Duodenal mucosa (tissue), 2 donors: ENCODE results near the gene SRPX2.

ENCODE experiments used
- H3K27ac ChIP-seq: one replicate; pipeline ENCODE4 v1.7.0; 2013; ENCODE audit warnings: low read depth, low read length
- H3K27me3 ChIP-seq, 2 donors: one replicate each; pipeline ENCODE4 v1.7.0; 2013; ENCODE audit warnings: low read length in 2 of 2, control low read depth in 1 of 2; ENCODE audit not compliant: insufficient read depth in 2 of 2, control insufficient read depth in 1 of 2
- H3K36me3 ChIP-seq, 2 donors: one replicate each; pipeline ENCODE4 v1.7.0; 2013; ENCODE audit warnings: low read length in 2 of 2, control low read depth in 1 of 2; ENCODE audit not compliant: insufficient read depth in 2 of 2, control insufficient read depth in 1 of 2
- H3K4me1 ChIP-seq, 2 donors: one replicate each; pipeline ENCODE4 v1.7.0; 2013; ENCODE audit warnings: low read length in 2 of 2, control low read depth in 1 of 2; ENCODE audit not compliant: insufficient read depth in 2 of 2, control insufficient read depth in 1 of 2
- H3K4me3 ChIP-seq, 2 donors: one replicate each; pipeline ENCODE4 v1.7.0; 2013; ENCODE audit warnings: low read length in 2 of 2, low read depth in 1 of 2
- H3K9ac ChIP-seq, 2 donors: one replicate each; pipeline ENCODE4 v1.7.0; 2013; ENCODE audit warnings: low read length in 2 of 2, low read depth in 1 of 2
- H3K9me3 ChIP-seq, 2 donors: one replicate each; pipeline ENCODE4 v1.7.0; 2013; ENCODE audit warnings: low read length in 2 of 2, control low read depth in 1 of 2; ENCODE audit not compliant: control insufficient read depth in 1 of 2

The SRPX2 gene

GRCh38 chrX:100673397-100673953 is 29.5 kb downstream of the SRPX2 start:
- no peaks in the 10 kb centered on the region for H3K27me3 ChIP-seq
- H3K9ac ChIP-seq, result no peak overlapping the region
- no peaks in the 10 kb centered on the region for H3K36me3 ChIP-seq
- H3K4me3 ChIP-seq, result no peak overlapping the region
- H3K4me1 ChIP-seq, result no peaks in the 10 kb centered on the region
- H3K27ac ChIP-seq, result no peak overlapping the region
- no peaks in the 10 kb centered on the region for H3K9me3 ChIP-seq

- Histone ChIP-seq H3K27ac (no peak overlapping the region), H3K4me3 (no peak overlapping the region), H3K4me1 (no peaks in the 10 kb centered on the region), H3K27me3 (no peaks in the 10 kb centered on the region), H3K36me3 (no peaks in the 10 kb centered on the region), H3K9me3 (no peaks in the 10 kb centered on the region), H3K9ac (no peak overlapping the region)
Measured at GRCh38 chrX:100674705-100675104, 30.7 kb downstream of the SRPX2 start.

- Histone ChIP-seq H3K27me3 (no peaks in the 10 kb centered on the region), H3K4me1 (no peaks in the 10 kb centered on the region), H3K9me3 (no peaks in the 10 kb centered on the region), H3K4me3 (no peak overlapping the region), H3K9ac (no peak overlapping the region), H3K27ac (no peak overlapping the region), H3K36me3 (no peaks in the 10 kb centered on the region)
Measured at GRCh38 chrX:100677611-100678181, 33.7 kb downstream of the SRPX2 start.

GRCh38 chrX:100680756-100681155 is 36.8 kb downstream of the SRPX2 start:
- Histone ChIP-seq H3K27me3 (no peaks in the 10 kb centered on the region), H3K36me3 (no peaks in the 10 kb centered on the region), H3K9ac (no peak overlapping the region), H3K9me3 (no peaks in the 10 kb centered on the region), H3K4me3 (no peak overlapping the region), H3K27ac (no peak overlapping the region), H3K4me1 (no peaks in the 10 kb centered on the region)

- no peak overlapping the region for H3K9ac ChIP-seq
- H3K4me1 ChIP-seq, result no peaks in the 10 kb centered on the region
Measured at GRCh38 chrX:100681599-100681998, 37.6 kb downstream of the SRPX2 start.

GRCh38 chrX:100682939-100683338 is 38.9 kb downstream of the SRPX2 start:
- H3K9ac ChIP-seq, result no peak overlapping the region
- no peak overlapping the region for H3K4me3 ChIP-seq
- H3K36me3 ChIP-seq, result peaks cover 0 to 3% of the 10 kb centered on the region in 2 donors
- H3K9me3 ChIP-seq, result no peaks in the 10 kb centered on the region
- H3K27ac ChIP-seq, result no peak overlapping the region
- no peaks in the 10 kb centered on the region for H3K4me1 ChIP-seq
- H3K27me3 ChIP-seq, result no peaks in the 10 kb centered on the region

More at GRCh38 chrX:100681599-100681998, 37.6 kb downstream of the SRPX2 start:
- H3K9me3 ChIP-seq, result no peaks in the 10 kb centered on the region
- H3K27ac ChIP-seq, result no peak overlapping the region
- H3K36me3 ChIP-seq, result peaks cover 0 to 2% of the 10 kb centered on the region in 2 donors
- H3K4me3 ChIP-seq, result no peak overlapping the region
- no peaks in the 10 kb centered on the region for H3K27me3 ChIP-seq

GRCh38 chrX:100685284-100685996 is 41.4 kb downstream of the SRPX2 start:
- Histone ChIP-seq H3K9me3 (no peaks in the 10 kb centered on the region), H3K27ac (no peak overlapping the region), H3K4me1 (no peaks in the 10 kb centered on the region), H3K36me3 (peaks cover 0 to 3% of the 10 kb centered on the region in 2 donors), H3K9ac (no peak overlapping the region), H3K4me3 (no peak overlapping the region), H3K27me3 (no peaks in the 10 kb centered on the region)

- Histone ChIP-seq H3K9me3 (no peaks in the 10 kb centered on the region), H3K4me1 (no peaks in the 10 kb centered on the region), H3K27me3 (no peaks in the 10 kb centered on the region)
Measured at GRCh38 chrX:100685997-100686305, 42.0 kb downstream of the SRPX2 start.

GRCh38 chrX:100687128-100687527 is 43.1 kb downstream of the SRPX2 start:
- H3K27me3 ChIP-seq, result no peaks in the 10 kb centered on the region
- no peaks in the 10 kb centered on the region for H3K9me3 ChIP-seq
- H3K36me3 ChIP-seq, result peaks cover 0 to 3% of the 10 kb centered on the region in 2 donors
- no peak overlapping the region for H3K27ac ChIP-seq
- H3K4me3 ChIP-seq, result no peak overlapping the region
- H3K4me1 ChIP-seq, result no peaks in the 10 kb centered on the region
- H3K9ac ChIP-seq, result no peak overlapping the region

More at GRCh38 chrX:100685997-100686305, 42.0 kb downstream of the SRPX2 start:
- Histone ChIP-seq H3K4me3 (no peak overlapping the region), H3K27ac (no peak overlapping the region), H3K36me3 (peaks cover 0 to 3% of the 10 kb centered on the region in 2 donors), H3K9ac (no peak overlapping the region)

GRCh38 chrX:100687546-100687945 is 43.5 kb downstream of the SRPX2 start:
- Histone ChIP-seq H3K9me3 (no peaks in the 10 kb centered on the region), H3K27me3 (no peaks in the 10 kb centered on the region), H3K4me1 (no peaks in the 10 kb centered on the region), H3K36me3 (peaks cover 0 to 3% of the 10 kb centered on the region in 2 donors), H3K9ac (no peak overlapping the region), H3K4me3 (no peak overlapping the region), H3K27ac (no peak overlapping the region)
